HG03064 (cell line): ENCODE measurements around the gene GSTA2.
"Not testable (repeated sequence)": the region's sequence is repeated elsewhere in the genome, so short reads cannot be mapped to it uniquely, and the experiment has no call there.

Experiments
- ATAC-seq: cut with Tn5 transposase; IDR thresholded peaks from one replicate; pipeline ENCODE4 v1.9.1; 2021; ENCODE audit warnings: low read depth; ENCODE audit not compliant: unreplicated experiment

GSTA2 gene

DNA sequence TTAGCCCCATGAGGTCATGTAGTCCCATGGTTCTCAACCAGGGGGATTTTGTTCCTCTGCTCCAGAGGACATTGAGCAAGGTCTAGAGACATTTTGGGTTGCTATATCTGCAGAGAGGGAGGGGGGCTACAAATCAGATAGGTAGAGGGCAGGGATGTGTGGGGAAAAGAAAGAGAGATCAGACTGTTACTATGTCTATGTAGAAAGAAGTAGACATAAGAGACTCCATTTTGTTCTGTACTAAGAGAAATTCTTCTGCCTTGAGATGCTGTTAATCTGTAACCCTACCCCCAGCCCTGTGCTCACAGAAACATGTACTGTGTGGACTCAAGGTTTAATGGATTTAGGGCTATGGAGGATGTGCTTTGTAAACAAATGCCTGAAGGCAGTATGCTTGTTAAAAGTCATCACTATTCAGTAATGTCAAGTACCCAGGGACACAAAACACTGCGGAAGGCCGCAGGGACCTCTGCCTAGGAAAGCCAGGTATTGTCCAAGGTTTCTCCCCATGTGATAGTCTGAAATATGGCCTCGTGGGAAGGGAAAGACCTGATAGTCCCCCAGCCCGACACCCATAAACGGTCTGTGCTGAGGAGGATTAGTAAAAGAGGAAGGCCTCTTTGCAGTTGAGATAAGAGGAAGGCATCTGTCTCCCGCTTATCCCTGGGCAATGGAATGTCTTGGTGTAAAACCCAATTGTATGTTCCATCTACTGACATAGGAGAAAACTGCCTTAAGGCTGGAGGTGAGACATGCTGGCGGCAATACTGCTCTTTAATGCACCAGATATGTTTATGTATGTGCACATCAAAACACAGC, 1.4 kb downstream of the GSTA2 start:
- not testable (repeated sequence) for ATAC-seq

DNA sequence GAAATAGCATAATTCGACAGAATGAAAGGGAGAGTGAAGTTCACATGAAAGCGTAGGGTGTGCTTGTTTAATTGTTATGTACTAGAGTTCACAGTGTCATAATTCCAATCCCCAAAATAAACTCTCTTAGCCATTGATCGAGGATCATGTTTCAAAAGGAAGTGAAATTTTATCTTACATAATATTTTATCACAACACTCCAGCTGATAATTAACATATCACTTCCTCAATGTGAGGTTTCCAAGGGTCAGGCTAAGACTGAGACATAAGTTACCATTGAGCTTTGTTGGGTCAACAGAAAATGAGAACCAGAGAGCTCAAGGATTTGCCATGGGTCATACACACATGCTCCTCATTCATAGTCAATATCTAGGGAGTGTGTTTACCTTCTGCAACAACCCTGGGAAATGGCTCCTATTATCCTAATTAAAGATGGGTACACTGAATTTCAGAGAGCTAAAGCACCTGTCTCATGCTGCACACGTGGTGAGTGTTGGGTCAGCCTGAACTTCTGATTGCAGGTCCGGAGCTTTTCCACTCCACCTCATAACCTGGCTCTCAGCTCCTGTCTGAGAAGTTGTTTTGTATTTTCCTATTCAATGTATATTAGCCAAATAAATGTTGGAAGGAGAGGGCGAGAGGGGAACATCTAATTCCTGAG, 3.0 kb downstream of the GSTA2 start:
- no peak for ATAC-seq

DNA sequence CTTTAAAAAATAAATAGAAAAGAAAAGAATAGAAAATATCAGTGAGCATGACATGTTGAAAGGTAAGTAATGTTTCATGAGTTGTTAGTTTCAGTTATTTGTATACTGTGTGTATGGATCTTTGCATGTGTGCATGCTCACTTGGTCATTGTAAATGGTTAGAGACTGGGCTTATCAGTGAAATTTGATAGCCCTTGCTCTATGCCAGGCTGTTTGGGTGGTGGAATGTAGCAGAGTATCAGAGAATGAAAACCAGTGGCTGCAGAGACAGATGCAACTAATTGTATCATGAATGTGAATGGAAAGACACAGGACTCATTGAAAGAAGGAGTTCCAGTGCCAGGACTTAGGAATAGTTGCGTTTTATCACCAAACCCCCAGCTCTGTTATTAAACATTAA, 4.2 kb downstream of the GSTA2 start:
- no peak for ATAC-seq

DNA sequence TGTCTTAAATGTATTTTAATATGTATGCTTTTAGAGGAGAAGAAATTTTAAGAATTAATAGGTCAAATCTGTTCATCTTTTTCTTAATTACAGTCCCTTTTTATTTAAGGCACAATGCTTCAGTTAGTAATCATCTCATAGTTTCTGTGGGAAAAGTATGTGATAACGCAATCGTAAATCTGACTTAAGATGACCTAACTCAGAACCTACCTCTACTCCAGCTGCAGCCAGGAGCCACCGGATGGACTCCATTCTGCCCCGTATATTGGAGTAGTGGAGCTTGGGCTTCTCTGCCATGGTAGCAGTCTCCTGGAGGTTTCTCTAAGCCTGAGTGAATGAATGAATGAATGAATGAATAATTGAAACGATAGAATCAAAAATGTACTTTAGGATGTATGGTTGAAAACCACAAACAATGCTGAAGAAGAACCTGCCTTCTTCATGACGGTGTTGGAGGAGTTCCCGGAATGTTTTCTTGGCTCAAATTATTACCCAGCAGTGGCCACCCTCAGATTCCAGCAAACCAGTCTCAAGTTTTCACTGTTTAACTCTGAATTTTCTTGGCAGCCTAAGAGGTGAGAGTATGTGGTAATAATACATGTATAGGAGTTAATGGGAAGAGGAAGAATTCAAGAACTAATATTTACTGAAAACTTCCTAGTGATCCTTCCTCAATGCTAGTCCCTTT, 5.5 kb downstream of the GSTA2 start:
- ATAC-seq = not testable (repeated sequence)

DNA sequence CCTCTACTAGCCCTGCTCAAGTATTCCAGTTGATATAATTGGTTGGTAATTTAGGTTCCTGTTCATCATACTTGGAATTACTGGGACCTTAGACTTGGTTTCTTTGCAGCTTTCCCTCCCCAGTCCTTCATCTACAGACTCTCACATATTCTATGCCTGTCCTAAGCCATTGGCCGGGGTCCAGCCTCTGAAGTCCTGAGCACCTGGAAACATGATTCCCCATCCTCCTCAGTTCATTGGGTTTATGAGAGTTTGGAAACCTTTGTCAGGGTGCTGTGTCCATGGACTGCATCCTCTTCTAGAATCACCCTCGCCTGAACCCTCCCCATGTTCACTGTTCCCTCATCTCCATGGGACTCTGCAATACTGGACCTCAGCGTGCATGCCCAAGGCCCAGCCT, 8.8 kb downstream of the GSTA2 start:
- ATAC-seq = no peak

DNA sequence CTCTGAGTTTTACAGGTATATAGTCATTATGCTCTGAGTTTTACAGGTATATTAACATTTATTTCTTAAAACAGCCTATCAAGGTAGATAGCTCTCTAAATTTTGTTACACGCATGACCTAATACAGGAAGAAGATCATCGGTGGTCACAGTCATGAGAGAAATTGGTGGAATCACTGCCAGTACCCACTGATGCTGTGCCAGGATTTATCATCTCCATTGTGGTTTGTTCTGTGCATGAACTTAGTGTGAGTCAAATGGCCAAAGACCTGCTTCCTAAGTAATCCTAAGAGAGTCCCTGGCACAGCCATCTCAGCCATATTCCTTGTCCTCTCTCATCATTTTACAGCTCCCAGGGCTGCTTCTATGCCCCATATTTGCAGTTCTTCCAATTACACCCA, 10.1 kb downstream of the GSTA2 start:
- not testable (repeated sequence) for ATAC-seq

DNA sequence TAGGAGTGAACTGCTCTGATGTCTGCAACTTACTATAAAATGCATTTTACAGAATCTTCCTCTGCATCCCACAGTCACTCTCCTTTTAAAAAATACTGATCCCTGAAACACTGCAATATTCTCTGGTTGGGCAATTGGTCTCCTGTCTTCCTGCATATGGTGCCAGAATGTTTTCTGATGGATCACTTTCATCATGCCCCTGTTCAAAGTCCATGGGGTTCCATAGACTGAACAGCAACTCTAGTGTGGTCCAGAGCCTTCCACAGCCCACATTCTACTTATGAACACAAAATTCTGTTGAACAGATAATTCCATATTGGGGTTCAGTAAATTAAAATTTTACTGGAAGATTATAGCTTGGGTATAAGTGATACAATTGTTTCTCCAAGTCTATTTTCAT, 11.0 kb downstream of the GSTA2 start:
- no peak for ATAC-seq

DNA sequence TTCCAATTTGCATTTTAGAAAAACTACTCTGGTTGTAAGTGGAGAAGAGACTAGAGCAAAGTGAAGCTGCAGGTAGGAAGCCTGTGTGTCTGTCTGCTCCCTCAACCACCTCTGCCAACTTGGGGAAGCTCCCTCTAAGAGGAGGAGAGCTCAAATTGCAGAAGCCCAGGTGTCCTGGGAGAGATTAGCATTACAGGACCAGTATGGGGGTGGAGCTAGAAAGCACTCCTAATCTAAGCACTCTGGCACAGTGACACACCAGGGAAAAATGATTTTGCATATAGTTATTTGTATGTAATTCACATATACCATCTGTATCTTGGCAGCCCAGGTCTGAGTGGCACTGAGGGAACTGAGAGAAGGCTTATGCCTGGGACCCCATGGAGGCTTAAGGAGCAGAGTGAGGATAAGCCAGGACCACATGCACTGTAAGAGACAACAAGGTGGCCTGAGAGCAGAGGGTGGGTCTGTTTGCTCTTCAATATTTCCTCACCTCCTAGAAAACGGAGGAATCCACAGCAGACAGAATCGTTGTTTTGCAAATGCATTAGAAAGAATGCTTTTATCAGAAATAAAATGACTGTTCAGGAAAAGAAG, 13.6 kb downstream of the GSTA2 start:
- no peak for ATAC-seq

DNA sequence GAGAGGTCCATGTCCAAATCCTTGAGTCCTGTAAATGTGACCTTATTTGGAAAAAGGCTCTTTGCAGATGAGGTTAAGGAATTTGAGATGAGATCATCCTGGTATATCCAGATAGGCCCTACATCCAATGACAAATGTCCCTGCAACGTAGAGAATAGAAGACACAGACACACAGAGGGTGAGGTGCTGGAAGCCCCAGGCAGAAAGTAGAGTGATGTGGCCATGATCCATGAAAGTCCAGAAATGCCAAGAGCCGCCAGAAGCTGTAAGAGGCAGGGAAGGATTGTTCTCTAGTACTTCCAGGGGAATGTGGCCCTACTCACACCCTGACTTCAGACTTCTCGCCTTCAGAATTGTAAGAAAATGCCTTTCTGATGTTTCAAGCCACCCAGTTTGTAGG, 16.0 kb downstream of the GSTA2 start:
- not testable (repeated sequence) for ATAC-seq

DNA sequence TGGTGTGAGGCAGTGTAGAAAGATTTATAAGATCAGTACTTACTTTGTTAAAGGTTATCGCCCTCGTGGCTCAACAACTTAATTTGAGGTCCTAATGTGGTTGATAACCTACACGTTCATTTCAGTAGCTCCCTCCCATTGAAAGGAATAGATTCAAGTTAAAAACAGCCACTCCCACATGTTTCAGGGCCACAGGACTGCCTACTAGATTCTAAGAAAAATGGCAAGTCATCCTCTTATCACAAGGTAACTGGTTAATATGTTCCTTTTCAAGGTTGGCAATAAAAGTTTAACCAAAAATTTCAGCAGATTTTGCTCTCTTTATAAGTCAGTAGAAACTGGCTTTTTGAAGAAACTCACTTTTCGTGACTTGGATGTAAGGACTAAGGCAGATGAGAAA, 17.1 kb downstream of the GSTA2 start:
- ATAC-seq = no peak

DNA sequence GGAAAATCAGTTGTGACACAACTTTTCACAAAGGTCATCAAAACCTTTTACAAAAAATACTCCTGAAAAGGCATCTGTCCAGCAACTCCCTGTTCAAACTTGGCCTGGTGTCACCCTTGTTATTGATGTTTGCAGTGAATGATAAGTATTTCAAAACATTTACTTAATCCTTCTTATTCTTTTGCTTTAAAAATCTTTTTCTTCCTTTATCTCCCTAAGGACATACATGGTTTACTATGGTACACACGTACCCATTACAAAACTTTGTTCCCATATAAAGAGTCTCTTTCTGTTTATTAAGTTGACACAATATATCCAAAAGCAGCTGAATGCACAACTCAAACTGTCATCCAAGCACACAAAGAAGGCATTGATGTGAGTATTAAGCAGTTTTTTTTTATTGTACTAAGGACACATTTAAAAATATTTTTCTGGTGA, 17.5 kb downstream of the GSTA2 start:
- ATAC-seq = no peak

DNA sequence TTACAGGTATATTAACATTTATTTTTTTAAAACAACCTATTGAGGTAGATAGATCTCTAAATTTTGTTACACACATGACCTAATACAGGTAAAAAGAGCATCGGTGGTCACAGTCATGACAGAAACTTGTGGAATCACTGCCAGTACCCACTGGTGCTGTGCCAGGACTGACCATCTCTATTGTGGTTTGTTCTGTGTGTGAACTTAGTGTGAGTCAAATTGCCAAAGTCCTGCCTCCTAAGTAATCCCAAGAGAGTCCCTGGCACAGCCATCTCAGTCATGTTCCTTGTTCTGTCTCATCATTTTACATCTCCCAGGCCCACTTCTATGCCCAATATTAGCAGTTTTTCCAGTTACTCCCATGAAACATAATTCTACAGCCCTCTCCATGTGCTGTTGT, 21.4 kb downstream of the GSTA2 start:
- no peak for ATAC-seq

DNA sequence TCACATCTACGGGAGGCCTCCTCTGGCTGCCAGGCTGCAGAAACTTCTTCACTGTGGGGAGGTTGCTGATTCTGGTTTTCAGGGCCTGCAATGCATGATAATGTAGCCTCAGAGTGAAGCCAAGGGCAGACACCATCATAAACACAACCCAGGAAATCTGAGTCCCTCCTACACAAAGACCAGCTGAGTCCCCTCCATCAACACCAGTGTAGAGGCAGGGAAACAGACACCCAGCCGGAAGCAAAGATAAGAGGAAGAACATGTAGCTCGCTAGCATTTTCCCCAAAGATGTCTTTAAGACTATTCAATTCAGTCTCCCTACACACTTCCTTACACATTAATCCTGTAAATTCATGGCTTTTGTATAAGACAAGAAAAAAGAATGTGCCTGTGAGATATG, 23.6 kb downstream of the GSTA2 start:
- ATAC-seq = no peak

DNA sequence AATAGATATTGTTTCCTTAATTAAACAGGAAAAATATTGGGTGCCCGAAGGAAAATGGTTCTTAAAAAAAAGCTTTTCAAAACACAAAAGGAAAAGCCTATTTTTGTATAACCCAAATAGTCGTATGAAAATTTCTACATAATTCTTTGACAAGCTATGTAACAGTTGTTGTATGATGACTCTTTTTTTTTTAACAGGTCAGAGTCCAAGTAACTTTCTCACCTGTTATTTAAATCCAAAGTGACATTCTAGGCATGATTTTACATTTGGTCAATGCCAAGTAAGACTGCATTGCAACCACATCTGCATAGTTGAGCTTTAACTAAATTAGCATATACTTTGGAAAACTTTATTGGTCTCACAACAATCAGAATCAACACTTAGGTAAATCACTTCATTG, 24.1 kb downstream of the GSTA2 start:
- no peak for ATAC-seq

DNA sequence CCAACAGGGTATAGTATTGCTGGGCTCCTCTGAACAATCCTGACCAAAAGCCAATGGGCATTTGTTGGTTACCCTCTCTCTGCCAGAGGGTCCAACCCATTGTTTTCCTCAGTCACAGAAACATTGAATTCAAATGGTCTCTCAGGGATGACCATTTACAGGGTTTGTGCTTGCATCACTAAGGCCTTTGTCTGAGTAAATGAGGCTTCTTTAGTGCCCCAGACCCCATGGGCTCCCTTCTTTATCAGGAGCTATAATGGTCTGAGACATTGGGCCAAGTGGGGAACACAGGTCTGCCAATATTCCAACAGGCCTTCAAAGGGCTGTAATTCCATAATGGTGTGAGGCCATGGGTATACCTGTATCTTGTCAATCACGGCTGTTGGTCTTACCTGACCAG, 27.1 kb downstream of the GSTA2 start:
- ATAC-seq = no peak

DNA sequence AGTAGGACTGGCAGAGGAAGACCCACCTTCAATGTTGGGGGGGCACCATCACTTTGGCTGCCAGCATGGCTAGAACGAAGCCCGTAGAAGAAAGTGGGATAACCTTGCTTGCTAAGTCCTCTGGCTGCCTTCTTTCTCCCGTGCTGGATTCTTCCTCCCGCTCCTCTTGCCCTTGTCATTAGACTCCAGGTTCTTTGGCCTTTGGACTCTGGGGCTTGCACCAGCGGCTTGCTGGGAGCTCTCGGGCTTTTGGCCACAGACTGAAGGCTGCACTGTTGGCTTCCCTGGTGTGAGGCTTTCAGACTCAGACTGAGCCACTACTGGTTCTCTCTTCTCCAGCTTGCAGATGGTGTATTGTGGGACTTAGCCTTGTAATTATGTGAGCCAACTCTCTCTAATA, 28.2 kb downstream of the GSTA2 start:
- no peak for ATAC-seq

DNA sequence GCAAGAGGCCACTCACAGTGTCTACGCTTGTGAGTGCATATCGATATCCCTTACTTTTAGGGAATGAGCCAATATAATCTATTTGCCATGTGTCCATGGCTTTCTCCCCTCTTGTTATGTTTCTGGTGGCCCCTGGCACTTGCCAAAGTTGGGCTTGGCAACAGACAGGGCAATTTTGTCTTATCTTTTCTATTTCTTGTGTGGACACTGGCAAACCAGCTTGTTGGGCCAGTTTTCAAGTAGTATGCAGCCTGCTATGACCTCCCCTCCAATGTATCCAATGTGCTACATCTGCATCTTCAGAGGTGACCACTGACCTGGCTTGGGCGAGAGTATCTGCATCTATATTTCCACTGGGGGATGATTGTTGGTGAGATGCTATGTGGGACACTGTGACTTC, 29.2 kb downstream of the GSTA2 start:
- ATAC-seq = no peak

DNA sequence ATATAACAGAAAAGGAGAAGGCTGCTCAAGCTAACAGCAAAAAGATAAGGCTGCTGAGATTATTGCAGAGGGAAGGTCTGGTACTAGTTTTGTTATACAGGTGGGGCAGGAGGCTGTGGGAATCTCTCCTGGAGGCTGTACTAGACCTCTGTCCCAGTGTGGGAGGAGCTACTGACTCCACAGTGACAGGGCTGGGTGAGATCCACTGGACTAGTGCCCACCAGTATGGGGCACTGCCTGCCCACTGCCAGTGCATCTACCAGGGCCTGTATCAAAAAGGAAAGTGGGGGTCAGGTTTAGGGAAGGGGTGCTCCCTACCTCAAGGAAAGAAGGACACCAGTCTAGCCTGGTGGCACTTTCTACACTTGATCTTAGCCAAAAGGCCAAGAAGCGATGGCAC, 30.1 kb downstream of the GSTA2 start:
- ATAC-seq = no peak

DNA sequence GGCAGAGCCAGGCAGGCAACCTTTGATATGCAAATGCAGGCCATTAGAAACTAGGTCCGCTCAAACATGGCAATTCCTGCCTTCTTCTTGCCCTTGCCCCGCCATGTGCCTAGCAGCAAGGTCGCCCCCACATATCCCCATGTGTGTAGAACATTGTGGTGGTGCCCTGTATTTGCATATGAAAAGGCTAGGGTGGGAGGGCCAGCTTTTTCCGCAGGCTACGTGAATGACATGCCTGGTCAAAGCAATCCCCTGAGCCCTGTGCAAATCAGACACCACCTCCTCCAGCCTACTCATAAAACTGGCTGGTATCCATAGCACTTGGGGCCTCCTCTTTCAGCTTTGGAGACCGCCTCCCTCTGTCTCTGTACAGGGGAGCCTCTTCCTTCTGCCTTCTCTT, 31.6 kb downstream of the GSTA2 start:
- ATAC-seq = no peak

DNA sequence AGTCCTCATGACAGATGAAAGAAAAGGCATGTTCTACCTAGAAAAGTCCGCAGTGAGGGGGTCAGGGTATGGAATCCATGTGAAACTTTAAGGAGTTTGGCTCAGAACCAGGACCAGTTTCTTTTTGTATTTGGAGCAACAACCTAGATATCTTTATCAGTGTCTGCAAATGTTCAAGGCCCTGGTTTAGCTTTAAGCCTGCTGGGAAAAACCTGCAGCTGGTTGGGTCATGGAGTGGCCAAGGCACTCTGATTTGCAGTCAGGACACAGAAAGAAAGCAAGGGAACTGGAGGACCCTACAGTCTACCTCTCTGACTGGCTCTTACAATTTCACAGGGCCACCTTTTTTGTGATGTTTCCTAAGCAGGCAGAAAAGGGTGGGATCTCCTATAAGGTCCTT, 33.7 kb downstream of the GSTA2 start:
- no peak for ATAC-seq

DNA sequence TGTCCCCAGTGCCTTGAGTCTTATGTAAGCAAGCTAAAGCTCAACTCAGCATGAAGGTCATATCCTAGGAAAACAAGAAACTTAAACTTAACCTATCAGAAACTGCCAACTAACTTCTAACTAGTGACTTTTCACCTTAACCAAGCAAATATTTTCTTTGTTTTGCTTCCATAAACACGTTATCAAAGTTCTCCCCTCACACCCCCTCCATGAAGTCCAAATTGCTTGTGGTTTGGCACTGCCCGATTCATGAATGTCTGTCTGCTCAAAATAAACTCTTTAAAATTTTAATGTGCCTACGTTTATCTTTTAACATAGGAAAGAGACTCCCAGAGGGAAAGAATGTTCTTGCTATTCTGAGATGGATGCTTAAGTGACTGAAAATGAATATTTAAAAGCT, 34.9 kb downstream of the GSTA2 start:
- ATAC-seq = no peak
